GM18907 (cell line): ENCODE data around the gene TMEM106C.

Source experiments
- ATAC-seq: cut with Tn5 transposase; IDR thresholded peaks from one replicate; pipeline ENCODE4 v1.9.1; 2021; ENCODE audit warnings: mild to moderate bottlenecking, moderate library complexity; ENCODE audit not compliant: unreplicated experiment

Gene TMEM106C, protein sequence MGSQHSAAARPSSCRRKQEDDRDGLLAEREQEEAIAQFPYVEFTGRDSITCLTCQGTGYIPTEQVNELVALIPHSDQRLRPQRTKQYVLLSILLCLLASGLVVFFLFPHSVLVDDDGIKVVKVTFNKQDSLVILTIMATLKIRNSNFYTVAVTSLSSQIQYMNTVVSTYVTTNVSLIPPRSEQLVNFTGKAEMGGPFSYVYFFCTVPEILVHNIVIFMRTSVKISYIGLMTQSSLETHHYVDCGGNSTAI

DNA sequence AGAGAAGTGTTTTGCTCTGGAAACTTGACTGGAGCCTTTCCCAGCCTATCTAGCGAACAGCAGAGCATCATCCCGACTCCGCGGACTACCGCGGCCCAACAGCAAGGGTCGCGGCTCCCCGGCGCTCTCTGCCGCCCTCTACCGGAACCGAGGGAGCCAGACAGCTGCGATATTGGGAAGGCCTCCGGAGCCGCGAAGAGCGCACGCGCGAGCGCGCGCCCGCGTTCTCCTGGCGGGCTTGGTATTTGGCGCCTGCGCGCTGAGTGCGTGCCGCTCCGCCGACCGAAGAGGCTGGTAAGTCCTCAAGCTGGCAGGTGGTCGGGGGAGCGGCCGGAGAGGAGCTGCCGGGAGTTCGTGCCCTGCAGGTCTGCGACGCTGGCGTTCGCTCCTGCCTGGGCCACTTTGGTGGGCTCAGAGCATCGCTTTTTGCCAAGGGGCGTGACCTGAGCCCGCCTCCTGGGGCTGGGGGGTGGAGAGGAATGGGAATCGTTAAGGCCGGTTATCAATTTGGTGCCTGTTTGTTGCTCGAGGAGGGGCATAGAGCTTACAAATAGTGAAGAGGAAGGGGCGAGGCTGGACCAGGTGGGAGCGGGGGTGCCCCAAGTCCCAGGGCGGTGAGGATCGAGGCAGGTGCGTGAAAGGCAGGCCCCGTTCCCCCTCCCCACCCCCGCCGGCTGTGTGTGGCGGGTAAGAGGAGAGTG lies at the start of gene TMEM106C:
Gene TMEM106C (plus strand): TSS at position 257 of the 701 bp plus-strand sequence. CDS start 641 bp downstream, outside the sequence.
- ATAC-seq, result peak; percentile 92

DNA sequence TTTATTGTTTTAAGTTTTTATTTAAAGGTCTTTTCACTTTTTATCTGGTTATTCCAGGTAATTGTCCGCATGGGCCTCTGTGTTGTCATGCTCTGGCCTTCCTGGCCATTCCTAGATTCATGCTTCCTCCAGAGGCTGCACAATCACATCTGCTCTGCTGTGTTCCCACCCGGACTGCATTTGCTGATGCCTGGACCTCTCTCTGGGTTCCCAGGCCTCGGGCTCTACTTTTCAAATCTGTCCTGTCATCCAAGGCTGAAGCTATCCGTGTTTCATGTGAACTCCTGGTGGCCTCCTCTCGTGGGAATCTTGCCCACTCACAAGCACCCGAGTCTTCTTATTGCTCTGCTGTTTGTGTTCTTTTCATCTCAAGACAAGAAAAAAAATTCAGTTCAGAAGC lies 42.5 kb upstream of the TMEM106C start:
- no peak for ATAC-seq

DNA sequence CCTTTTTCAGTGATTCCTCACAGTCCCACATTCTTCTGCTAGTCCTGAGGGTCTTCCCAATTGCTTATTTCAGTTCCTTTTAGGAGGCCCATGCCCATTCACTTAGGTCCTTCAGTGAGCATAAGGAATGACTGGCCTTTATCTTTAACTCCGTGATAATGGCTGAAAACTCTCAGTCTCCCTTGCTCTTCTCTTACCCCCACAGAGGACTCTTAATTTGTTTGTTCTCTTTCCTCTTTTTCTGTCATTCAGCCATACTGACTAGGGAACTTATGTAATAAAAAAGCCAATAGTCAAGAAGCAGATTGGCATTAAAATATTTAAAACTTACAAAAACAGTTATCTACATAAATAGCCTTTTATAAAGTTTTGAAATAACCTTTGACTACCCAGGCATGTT lies 41.5 kb upstream of the TMEM106C start:
- ATAC-seq, result no peak

DNA sequence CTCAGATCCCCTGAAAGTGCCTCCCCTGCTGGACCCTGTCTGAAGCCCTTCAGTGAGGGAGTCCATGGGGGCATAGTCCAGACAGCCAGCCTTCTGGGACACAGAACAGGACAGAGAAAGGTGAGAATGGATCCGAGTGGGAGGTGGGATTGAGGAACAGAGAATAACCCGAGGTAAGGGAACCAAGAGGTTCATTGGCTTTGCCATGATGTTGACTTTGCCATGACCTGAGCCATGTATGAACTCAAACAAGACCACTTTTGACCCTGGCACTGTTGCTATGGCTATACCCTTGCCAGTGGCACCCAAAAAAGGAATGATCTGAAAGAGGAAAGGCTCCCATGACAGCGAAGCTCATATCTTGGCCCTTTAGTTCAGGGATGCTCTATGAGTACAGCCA lies 36.0 kb upstream of the TMEM106C start:
- no peak for ATAC-seq

DNA sequence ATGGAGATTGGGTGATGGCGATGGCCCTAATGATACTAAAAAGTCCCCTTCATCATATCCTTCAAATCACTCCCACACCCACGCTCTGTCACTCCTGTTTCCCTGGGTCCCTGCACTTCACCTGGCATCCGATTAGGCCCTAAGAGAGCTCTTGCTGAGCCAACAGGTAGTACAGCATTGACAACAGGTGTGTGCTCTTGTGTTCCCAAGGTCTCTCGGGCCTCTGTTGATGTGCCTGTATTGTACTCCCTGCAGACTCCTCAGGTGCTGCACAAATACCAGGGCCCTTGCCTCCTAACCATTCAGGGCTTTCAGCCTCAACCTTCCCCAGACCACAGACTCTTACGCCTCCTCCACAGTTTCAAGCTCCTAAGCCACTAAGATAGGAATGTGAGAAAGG lies 32.8 kb upstream of the TMEM106C start:
- no peak for ATAC-seq

DNA sequence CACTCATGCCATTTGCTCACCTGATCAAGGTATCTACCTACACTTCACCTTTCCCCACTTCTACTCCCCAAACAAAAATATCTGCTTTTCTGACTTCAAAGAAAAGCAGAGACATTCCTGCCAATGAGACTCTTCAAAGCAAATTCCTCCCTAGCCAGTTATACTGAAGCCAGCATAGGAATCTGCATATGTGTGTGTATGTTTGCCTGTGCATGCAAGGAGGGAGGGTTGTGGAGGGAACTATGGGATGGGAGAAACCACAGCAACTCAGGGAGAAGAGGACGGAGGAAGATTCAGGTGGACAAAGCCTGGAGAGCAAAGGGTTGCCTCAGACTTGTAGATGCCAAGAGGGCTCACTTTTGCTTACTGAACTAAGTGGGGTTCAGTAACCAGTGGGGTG lies 32.2 kb upstream of the TMEM106C start:
- no peak for ATAC-seq

DNA sequence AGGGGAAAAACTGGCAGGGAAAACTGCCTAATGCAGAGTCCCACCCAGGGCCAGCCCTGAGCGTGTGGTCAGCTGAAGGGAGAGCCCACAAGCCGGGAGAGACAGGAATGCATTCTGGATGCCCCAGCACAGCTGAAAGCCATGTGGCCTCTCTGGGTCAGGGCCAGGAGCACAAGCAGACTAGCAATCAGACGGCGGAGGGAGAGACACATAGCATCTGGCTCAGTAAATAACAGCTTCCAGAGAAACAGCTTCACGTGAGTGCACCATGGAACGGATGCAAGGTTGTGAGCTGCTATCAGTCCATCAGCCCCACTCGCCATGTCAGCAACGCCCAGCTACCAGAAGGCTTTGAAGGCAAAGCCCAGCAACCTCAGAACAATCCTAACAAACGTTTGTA lies 28.2 kb upstream of the TMEM106C start:
- no peak for ATAC-seq

DNA sequence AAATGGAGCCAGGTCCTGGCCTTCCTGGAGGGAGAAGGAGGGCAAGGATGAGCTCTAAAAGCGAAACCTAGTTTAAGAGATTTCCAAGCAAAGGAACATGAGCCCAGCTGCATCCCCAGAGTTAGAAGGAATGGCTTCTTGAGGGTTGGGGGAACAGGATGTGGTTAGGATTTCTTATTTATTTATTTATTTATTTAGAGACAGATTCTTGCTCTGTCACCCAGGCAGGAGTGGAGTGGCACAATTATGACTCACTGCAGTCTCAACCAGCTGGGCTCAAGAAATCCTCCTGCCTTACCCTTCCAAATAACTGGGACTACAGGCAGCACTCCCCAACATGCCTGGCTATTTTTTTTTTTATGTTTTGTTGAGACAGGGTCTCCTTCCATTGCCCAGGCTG lies 25.3 kb upstream of the TMEM106C start:
- no peak for ATAC-seq

DNA sequence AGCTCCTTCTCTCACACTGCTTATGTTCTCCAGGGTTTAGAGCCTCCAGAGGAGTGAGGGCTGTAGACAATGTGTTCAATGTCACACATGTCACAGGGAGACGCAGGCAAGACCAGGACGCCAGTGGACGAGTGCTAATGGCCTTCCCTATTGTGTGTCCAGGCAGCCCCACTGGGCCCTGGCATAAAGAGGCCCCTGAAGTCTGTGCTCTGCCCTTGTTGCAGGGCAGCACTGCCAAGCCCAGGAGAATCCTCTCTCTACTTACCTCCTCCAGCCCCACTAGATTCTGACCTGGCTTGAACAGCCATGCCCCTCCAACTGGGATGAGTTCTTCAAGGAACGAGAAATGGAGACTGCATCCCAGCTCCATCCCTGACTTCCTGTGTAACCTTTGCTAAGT lies 24.8 kb upstream of the TMEM106C start:
- ATAC-seq, result no peak

DNA sequence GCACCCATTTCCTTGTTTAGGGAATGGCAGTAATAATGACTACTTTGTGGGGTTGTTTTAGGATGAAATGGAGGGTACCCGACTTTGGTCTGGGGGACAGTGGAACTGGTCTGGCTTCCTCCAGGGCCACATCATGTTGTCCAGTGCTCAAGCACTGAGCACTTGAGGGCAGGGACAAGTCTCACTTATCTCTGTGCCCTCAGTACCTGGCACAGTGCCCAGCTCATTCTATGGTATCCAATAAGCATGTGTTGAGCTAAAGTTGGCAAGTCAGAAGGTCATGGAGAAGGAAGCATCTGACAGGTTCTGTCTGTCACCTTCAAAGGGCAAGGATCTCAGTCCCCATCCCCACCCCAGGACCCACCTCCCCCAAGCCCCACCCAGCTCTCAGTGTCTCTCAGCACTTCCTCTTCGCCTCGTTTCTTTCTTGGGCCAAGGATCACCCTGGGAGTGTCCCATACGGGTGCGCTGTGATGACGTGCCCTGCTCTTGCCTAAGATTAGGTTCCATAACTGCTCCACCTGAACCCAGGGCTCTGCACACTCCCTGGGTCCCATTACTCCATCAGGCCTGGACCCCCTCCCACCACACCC lies 24.3 kb upstream of the TMEM106C start:
- ATAC-seq, result no peak

DNA sequence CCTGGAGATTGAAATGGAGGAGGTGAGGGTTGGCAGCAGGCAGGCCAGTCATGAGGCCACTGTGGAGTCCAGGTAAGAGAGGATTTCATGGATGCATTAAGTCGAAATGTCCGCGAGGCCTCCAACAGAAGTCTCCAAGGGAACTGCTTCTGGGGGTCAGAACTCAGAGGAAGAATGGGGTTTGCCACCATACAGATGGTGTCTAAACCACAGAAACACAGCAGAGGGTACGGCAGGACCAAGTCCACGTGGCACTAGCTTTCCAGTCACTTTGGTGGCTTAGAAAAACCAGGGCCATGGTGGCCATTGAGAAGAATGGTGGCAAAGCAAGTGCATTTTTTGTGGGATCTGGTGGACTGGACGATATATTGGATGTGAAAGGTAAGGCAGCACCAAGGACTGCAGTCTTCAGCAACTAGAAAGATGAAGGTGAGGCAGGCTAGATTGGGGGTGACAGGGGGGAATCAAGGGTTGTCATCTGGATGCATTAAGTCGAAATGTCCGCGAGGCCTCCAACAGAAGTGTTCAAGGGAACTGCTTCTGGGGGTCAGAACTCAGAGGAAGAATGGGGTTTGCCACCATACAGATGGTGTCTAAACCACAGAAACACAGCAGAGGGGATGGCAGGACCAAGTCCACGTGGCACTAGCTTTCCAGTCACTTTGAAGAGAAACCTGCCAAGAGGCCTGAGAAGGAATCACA lies 22.5 kb upstream of the TMEM106C start:
- no peak for ATAC-seq

DNA sequence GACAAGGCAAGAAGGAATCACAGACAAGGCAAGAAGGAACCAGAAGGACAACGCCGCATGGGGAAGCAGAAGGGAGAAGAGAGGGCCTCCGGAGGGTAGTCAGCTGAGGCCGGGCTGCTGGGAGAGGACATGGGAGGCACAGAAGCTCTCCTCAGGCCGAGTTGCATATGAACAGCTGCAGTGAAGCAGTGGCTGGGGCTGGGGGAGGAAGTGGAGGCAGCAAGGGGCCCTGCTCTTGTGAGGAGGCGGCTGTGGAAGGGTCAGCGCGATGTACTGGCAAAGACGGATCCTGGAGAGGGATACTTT lies 22.0 kb upstream of the TMEM106C start:
- no peak for ATAC-seq

DNA sequence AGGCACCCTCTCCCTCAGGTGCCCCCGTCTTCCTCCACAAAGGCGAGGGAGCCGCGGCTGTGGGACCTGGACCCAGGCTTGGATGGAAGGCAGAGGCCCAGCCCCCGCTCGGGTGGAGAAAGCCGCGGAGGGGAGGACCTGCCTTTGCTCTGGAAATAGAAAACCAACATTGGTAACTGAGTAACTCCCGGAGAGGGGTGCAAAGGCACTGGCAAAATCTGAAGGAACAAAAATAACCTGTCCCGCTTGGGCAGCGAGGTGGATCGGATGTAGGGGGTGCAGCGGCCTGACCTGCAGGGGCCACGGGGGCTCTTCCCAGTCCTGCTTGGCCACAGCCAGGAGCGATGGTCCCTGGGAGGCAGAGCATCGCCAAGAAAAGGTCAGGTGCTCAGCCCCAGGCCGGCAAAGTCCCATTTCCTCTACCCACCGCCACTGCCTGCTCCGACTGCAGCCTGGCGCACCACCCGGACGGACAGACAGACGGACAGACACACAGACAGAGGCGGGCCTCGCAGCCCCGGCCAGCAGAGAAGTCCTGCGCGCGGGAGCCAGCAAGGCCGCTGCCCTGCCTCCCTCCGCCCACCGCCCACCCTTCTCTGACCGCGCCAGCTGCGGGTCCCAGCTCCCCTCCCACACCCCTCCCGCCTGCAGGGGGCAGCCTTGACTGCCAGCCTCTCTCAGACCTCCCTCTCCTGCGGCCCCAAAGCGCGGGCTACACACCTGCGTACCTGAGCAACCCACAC lies 21.4 kb upstream of the TMEM106C start:
- ATAC-seq, result no peak

DNA sequence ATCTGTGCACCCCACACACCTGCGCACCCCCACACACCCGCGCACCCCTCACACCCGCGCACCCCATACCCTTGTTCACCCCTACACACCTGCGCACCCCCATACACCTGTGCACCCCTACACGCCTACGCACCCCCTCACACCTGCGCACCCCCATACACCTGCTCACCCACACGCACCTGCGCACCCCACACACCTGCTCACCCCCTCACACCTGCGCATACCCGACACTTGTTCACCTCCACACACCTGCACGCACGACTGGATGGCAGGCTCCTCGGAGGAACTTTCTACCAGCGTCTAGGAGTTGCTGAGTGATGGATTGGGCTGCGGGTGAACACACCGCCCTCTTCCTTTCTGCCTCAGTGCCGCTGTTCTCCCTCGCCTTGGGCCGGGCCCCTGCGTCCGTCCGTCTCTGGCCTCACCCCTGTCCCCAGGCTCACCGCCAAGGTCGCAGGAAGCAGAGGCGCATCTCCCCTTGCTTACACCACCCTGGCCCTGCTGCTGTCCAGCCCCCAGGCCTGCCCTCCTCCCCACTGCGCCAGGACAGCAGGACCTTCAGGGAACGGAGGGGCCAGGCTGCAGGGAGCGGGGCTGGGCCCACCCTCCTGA lies 20.7 kb upstream of the TMEM106C start:
- no peak for ATAC-seq

DNA sequence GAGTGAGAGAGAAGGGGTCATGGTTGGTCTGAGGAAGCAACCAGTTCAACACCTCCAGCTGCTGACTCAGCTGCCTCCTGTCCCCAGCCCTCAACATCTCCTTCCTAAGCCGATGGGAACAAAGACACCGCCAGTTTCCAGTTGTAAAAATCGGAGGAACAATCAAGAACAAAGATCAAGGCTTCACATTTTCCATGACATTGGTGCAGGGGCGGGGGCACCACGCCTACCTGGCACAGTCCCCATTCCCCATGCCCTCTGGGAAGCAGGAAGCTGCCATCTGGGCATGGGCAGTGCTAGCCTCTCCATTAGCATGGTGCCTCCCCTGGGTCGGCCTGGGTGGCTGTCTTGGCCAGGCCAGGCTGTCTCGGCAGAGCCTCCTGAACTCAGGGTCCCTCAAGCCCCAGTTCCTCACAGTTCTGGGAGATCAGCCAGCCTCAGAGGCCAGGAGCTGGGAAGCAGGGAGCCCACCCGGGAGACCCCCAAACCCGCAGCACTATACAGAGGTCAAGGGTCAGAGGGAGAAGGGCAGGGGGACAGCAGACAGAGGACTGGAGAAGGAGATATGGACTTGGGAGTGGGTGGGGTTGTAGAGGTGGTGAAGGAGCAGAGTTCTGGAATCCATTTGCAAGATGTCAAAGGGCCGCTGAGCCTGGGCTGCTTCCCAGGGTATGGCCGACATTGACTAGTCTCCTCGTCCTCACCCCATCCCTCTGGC lies 19.6 kb upstream of the TMEM106C start:
- ATAC-seq, result no peak

DNA sequence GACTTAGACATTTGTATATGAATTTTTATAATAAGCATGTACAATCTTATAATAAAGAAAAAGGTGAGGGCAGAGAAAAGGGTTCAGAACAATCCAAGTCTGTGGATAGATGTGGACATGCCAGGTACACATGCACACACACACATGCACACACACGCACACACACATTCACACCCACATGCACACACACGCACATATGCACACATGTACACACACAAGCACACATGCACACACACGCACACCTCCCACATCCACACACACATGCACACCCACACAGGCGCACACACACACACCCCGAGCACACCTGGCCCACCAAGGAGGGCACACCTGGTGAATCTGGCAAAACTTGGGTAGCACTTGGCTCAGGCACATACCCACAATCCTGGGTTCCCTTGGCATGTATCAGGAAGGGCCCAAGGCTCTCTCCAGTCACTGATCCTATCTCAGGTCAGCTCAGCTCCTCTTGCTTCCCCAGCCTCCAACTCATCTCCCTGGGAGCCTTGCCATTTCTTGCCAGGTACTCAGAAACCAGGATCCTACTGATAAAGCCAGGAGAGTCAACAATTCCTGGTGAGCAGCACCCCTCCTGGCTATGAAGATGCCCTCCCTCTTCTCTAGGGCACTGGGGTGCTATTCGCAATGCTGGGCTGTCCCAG lies 18.6 kb upstream of the TMEM106C start:
- no peak for ATAC-seq

DNA sequence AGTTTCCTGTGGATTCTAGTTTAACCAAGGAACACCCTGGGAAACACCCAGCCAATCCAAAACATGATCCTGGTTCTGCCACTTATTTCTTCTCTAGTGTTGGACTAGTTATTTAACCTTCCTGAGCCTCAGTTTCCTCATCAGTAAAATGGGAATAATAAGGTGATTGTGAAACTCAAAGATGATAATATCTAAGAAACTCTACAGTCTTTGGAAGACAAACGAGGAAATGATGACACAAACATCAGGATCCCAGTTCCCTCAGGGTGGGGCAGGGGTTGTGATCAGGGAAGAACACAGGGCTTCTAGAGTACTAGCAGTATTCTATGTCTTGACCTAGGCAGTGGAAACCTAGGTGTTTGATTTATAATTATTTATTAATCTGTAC lies 18.1 kb upstream of the TMEM106C start:
- ATAC-seq, result no peak

DNA sequence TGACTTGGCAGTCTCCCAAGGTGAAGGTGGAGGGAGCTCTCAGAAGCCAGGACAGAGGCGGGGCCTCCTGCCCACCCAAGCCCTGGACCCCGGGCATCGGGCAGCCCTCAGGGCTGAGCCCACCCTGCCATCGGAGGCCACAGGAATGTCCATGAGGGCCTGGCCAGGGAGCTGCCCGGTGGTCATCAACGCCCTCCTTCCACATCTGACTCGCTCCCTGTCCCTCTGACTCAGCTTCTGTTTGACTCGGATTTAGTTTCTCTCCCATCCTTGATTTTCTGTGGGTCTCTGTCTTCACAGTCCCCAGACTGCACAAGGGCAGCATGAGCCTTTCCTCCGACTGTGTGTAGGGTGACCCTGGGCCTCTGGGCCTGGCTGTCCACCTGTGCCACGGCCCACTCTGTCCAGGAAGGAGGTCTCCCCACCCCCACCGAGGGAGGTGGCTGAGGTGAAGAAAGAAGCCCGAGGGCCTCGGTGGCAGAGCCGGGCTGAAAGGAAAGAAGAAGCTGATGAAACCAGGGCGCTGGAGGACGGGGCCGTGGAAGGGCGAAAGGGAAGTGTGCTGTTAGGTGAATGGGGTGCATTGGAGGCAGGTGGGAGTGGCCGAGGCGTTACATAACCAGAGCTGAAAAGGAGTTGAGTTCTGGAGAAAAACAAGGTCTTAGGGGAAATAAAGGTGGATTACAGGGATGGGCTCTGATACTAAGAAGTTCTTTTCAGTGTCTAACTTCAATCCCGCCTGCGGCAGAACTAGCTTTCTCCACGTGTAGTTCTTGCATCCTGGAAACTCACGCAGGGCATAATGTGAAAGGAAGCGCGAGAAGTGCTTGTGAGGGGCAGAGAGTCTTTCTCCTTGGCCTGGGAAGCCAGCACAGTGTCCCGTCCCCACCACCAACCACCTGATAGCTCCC lies 16.7 kb upstream of the TMEM106C start:
- no peak for ATAC-seq

DNA sequence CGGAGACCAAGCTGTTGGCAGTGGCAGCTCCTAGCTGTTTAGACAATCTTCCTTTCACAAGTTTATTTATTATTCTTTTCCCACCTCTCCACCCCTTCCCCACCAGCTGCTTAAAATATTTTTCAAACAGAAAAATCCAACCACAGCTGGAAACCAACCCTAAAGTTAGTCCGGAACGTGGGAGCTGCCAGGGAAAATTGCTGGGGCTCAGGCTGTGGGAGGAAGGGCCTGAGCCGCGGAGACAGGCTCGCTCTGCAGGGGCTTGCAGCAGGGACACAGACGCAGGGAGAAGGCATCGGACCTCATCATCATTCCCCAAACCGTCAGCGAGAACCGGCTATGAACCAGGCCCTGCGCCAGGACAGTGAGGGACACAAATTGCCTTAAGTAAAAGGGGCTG lies 16.1 kb upstream of the TMEM106C start:
- no peak for ATAC-seq
